ENCODE data around the gene SNRPN. TPM values are rescaled to one million over a fixed set of nuclear protein-coding genes. Genes with fewer than 3 reads are reported as not detected.

The SNRPN gene
- total and polyA plus RNA-seq, 2 experiments from 2014 or later, result 225 to 283 TPM

DNA sequence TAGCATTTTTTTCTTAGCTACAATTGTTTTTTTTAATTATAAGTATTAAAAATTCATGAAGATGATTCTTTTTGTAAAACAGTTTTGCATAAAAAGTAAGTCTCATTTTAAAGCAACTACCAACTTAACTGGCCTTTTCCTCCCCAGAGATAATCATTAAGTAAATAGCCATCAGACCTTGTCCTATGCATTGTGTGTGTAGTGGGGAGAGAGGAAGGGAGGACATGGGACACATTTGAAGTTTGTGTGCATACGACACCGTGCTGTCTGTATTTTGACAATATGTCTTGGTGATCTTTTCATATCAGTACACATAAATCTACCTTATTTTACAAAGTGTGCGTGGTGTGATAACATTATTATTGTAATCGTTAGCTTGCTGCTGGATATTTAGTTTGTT, 8.1 kb downstream of the SNRPN start:
- no peaks in the 10 kb centered on the region for H3K9me2 ChIP-seq (replicated peaks; ENCODE audit: insufficient read depth)
- no peak overlapping the region for H3K27ac ChIP-seq
- H3K4me2 ChIP-seq, result no peak overlapping the region
- no peak for DNase-seq (ENCODE audit: low spot score)
- no peaks in the 10 kb centered on the region for H3K27me3 ChIP-seq
- no peaks in the 10 kb centered on the region for H3K9me3 ChIP-seq (ENCODE audit: low read depth)
- TF ChIP-seq, protein P1, sequence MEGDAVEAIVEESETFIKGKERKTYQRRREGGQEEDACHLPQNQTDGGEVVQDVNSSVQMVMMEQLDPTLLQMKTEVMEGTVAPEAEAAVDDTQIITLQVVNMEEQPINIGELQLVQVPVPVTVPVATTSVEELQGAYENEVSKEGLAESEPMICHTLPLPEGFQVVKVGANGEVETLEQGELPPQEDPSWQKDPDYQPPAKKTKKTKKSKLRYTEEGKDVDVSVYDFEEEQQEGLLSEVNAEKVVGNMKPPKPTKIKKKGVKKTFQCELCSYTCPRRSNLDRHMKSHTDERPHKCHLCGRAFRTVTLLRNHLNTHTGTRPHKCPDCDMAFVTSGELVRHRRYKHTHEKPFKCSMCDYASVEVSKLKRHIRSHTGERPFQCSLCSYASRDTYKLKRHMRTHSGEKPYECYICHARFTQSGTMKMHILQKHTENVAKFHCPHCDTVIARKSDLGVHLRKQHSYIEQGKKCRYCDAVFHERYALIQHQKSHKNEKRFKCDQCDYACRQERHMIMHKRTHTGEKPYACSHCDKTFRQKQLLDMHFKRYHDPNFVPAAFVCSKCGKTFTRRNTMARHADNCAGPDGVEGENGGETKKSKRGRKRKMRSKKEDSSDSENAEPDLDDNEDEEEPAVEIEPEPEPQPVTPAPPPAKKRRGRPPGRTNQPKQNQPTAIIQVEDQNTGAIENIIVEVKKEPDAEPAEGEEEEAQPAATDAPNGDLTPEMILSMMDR (IDR thresholded peaks at IDR 0.05; ENCODE audit: poor library complexity), result no peak
- TF ChIP-seq EZH2 (IDR thresholded peaks at IDR 0.05; ENCODE audit: borderline replicate concordance) (no peak), EZH2phosphoT487 (IDR thresholded peaks at IDR 0.05; ENCODE audit: low read depth, severe bottlenecking, unreplicated experiment) (no peak)
- H3K4me1 ChIP-seq (ENCODE audit: insufficient read depth), result no peaks in the 10 kb centered on the region
- peaks cover 2% of the 10 kb centered on the region for H3K36me3 ChIP-seq (replicated peaks; ENCODE audit: insufficient read depth, low read depth)
- WGBS (ENCODE audit: low lambda C conversion rate, missing lambda C conversion rate), result 82% methylated on average over 4 of the region's 4 CpGs
- H2AFZ ChIP-seq, result no peak overlapping the region
- peaks cover 95% of the 10 kb centered on the region for H3K79me2 ChIP-seq
- peaks cover 37% of the 10 kb centered on the region for H4K20me1 ChIP-seq (ENCODE audit: insufficient read depth, poor library complexity, severe bottlenecking)
- no peak overlapping the region for H3K4me3 ChIP-seq

- Histone ChIP-seq H4K20me1 (ENCODE audit: insufficient read depth, poor library complexity, severe bottlenecking) (peaks cover 21% of the 10 kb centered on the region), H3K4me1 (ENCODE audit: insufficient read depth) (no peaks in the 10 kb centered on the region), H3K79me2 (peaks cover 66% of the 10 kb centered on the region), H3K27me3 (no peaks in the 10 kb centered on the region), H3K4me2 (no peak overlapping the region), H3K36me3 (replicated peaks; ENCODE audit: insufficient read depth, low read depth) (peaks cover 2% of the 10 kb centered on the region), H3K9me2 (replicated peaks; ENCODE audit: insufficient read depth) (no peaks in the 10 kb centered on the region), H3K9me3 (ENCODE audit: low read depth) (no peaks in the 10 kb centered on the region), H3K27ac (no peak overlapping the region), H2AFZ (no peak overlapping the region), H3K4me3 (no peak overlapping the region)
- DNase-seq (ENCODE audit: low spot score), result no peak
- TF ChIP-seq EZH2 (IDR thresholded peaks at IDR 0.05; ENCODE audit: borderline replicate concordance), result no peak
- TF ChIP-seq, protein P1 (IDR thresholded peaks at IDR 0.05; ENCODE audit: poor library complexity), result no peak
- TF ChIP-seq EZH2phosphoT487 (IDR thresholded peaks at IDR 0.05; ENCODE audit: low read depth, severe bottlenecking, unreplicated experiment), result no peak
- WGBS (ENCODE audit: low lambda C conversion rate, missing lambda C conversion rate), result 81% methylated on average over 4 of the region's 4 CpGs
Observed at GRCh38 chr15:24966364-24967103, 11.7 kb downstream of the SNRPN start.

DNA sequence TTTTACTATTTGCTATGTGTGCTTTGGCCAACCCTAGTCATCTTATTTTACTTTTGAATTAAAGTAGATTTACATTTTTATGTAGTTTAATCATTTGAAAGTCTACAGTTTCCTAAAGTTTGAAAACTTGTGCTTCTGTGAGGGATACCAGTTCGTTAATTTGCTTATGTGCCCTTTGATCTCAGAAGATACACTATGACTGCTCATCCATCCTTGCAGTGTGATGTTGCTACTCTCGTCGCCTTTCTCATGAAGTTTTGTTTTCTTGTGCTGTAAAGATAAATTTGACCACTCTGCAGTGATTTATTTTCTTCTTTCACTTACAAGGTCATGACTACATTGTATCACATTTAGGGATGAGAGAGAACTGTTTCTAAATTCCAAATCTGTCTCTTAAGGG, 16.3 kb downstream of the SNRPN start:
- Histone ChIP-seq H4K20me1 (ENCODE audit: insufficient read depth, poor library complexity, severe bottlenecking) (no peaks in the 10 kb centered on the region), H3K27me3 (no peaks in the 10 kb centered on the region), H3K4me3 (no peak overlapping the region), H3K27ac (no peak overlapping the region), H3K4me2 (no peak overlapping the region), H3K4me1 (ENCODE audit: insufficient read depth) (no peaks in the 10 kb centered on the region), H2AFZ (no peak overlapping the region), H3K79me2 (peaks cover 29% of the 10 kb centered on the region), H3K9me3 (ENCODE audit: low read depth) (no peaks in the 10 kb centered on the region), H3K36me3 (replicated peaks; ENCODE audit: insufficient read depth, low read depth) (no peaks in the 10 kb centered on the region), H3K9me2 (replicated peaks; ENCODE audit: insufficient read depth) (no peaks in the 10 kb centered on the region)
- TF ChIP-seq EZH2 (IDR thresholded peaks at IDR 0.05; ENCODE audit: borderline replicate concordance) (no peak), EZH2phosphoT487 (IDR thresholded peaks at IDR 0.05; ENCODE audit: low read depth, severe bottlenecking, unreplicated experiment) (no peak)
- TF ChIP-seq, protein P1 (IDR thresholded peaks at IDR 0.05; ENCODE audit: poor library complexity), result no peak
- WGBS (ENCODE audit: low lambda C conversion rate, missing lambda C conversion rate), result 72% methylated on average over 3 of the region's 3 CpGs
- no peak for DNase-seq (ENCODE audit: low spot score)
